ENCODE measurements around the gene TCEAL8.

DNA sequence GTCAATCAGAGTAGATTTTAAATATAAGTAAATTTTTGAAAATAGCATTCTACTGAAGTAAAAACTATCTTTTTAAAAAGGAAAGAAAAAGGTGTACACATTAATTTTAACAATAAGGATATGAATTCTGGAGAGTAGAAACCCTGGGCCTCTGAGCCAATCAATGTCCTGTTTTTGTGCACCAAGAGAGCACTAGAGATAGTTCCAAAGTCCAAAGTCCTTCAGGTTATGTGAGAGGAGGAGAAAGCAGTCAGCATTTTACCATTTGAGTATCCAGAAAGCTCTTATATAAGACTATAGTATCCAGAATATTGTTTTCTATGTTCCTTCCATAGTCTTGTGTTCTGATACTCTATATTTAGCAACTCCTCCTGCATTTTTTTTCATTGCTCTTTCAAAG, 3.3 kb upstream of the TCEAL8 start:
- TF ChIP-seq YY1 (IDR thresholded peaks at IDR 0.05; ENCODE audit: low read depth) (no peak), CHD2 (IDR thresholded peaks at IDR 0.05; ENCODE audit: low read length, partially characterized antibody) (no peak), EZH2phosphoT487 (IDR thresholded peaks at IDR 0.05; ENCODE audit: borderline replicate concordance, low read depth) (no peak), POLR2AphosphoS5 (IDR thresholded peaks at IDR 0.05; ENCODE audit: low read depth, low read length) (no peak)
- TF ChIP-seq, protein P1, sequence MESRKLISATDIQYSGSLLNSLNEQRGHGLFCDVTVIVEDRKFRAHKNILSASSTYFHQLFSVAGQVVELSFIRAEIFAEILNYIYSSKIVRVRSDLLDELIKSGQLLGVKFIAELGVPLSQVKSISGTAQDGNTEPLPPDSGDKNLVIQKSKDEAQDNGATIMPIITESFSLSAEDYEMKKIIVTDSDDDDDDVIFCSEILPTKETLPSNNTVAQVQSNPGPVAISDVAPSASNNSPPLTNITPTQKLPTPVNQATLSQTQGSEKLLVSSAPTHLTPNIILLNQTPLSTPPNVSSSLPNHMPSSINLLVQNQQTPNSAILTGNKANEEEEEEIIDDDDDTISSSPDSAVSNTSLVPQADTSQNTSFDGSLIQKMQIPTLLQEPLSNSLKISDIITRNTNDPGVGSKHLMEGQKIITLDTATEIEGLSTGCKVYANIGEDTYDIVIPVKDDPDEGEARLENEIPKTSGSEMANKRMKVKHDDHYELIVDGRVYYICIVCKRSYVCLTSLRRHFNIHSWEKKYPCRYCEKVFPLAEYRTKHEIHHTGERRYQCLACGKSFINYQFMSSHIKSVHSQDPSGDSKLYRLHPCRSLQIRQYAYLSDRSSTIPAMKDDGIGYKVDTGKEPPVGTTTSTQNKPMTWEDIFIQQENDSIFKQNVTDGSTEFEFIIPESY (IDR thresholded peaks at IDR 0.05; ENCODE audit: borderline replicate concordance, low read depth): no peak
- TF ChIP-seq, protein P2, sequence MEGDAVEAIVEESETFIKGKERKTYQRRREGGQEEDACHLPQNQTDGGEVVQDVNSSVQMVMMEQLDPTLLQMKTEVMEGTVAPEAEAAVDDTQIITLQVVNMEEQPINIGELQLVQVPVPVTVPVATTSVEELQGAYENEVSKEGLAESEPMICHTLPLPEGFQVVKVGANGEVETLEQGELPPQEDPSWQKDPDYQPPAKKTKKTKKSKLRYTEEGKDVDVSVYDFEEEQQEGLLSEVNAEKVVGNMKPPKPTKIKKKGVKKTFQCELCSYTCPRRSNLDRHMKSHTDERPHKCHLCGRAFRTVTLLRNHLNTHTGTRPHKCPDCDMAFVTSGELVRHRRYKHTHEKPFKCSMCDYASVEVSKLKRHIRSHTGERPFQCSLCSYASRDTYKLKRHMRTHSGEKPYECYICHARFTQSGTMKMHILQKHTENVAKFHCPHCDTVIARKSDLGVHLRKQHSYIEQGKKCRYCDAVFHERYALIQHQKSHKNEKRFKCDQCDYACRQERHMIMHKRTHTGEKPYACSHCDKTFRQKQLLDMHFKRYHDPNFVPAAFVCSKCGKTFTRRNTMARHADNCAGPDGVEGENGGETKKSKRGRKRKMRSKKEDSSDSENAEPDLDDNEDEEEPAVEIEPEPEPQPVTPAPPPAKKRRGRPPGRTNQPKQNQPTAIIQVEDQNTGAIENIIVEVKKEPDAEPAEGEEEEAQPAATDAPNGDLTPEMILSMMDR (IDR thresholded peaks at IDR 0.05): no peak

Measured in SK-N-SH (cell line).